GM19025 (cell line): ENCODE measurements around the gene LPIN1.

Experiments
- ATAC-seq: cut with Tn5 transposase; IDR thresholded peaks from one replicate; pipeline ENCODE4 v1.9.1; 2021; ENCODE audit warnings: mild to moderate bottlenecking, low read depth, moderate library complexity; ENCODE audit not compliant: unreplicated experiment

The LPIN1 gene

GRCh38 chr2:11876889-11877288 lies 130.5 kb downstream of the LPIN1 start:
- no peak for ATAC-seq
